ENCODE measurements around the gene SLC7A5.
"Not testable (repeated sequence)": the region's sequence is repeated elsewhere in the genome, so short reads cannot be mapped to it uniquely, and the experiment has no call there.

SLC7A5 gene

GRCh38 chr16:87897521-87898505 lies 28.5 kb upstream of the SLC7A5 start:
- no peak overlapping the region for H3K27ac ChIP-seq
- TF ChIP-seq CTCF (conservative IDR thresholded peaks at IDR 0.05): no peak

GRCh38 chr16:87896924-87897520 lies 27.7 kb upstream of the SLC7A5 start:
- not testable (repeated sequence) for H3K27ac ChIP-seq

GRCh38 chr16:87896176-87896890 lies 27.0 kb upstream of the SLC7A5 start:
- not testable (repeated sequence) for H3K27ac ChIP-seq

GRCh38 chr16:87895641-87896141 lies 26.4 kb upstream of the SLC7A5 start:
- TF ChIP-seq CTCF (conservative IDR thresholded peaks at IDR 0.05): no peak
- no peak overlapping the region for H3K27ac ChIP-seq

GRCh38 chr16:87894005-87894404 lies 24.7 kb upstream of the SLC7A5 start:
- not testable (repeated sequence) for H3K27ac ChIP-seq

- no peak overlapping the region for H3K27ac ChIP-seq
- TF ChIP-seq CTCF (conservative IDR thresholded peaks at IDR 0.05): no peak
These were observed 22.5 kb upstream of the SLC7A5 start for GRCh38 chr16:87891764-87892163.

- not testable (repeated sequence) for H3K27ac ChIP-seq
These were observed 20.5 kb upstream of the SLC7A5 start for GRCh38 chr16:87889762-87890161.

- not testable (repeated sequence) for H3K27ac ChIP-seq
These were observed 19.0 kb upstream of the SLC7A5 start for GRCh38 chr16:87888346-87888745.

GRCh38 chr16:87887931-87888330 lies 18.6 kb upstream of the SLC7A5 start:
- H3K27ac ChIP-seq: not testable (repeated sequence)

- H3K27ac ChIP-seq: not testable (repeated sequence)
These were observed 16.2 kb upstream of the SLC7A5 start for GRCh38 chr16:87885371-87885967.

- no peak for TF ChIP-seq CTCF (conservative IDR thresholded peaks at IDR 0.05)
- H3K27ac ChIP-seq: no peak overlapping the region
These were observed 13.2 kb upstream of the SLC7A5 start for GRCh38 chr16:87882436-87883019.

Data from VCaP (cell line).